Thyroid gland (tissue), 4 donors: ENCODE data around the gene KRT9. TPM values are rescaled to one million over a fixed set of nuclear protein-coding genes. Genes with fewer than 3 reads are reported as not detected.

Experiments used
- DNase-seq, 2 donors: peaks; one replicate each; pipeline ENCODE4 v3.0.0-alpha.2; 2019
- H3K27ac ChIP-seq, 3 donors: fragments of 200-600 bp; sonication (generic); 1 replicate in 2 of 3; 2 replicates in 1 of 3; pipeline ENCODE4 v1.5.1; 2016 to 2019; ENCODE audit warnings: mild to moderate bottlenecking in 1 of 3, moderate library complexity in 1 of 3
- H3K27me3 ChIP-seq: fragments of 200-600 bp; sonication (generic); one replicate; pipeline ENCODE4 v1.5.1; 2019
- H3K36me3 ChIP-seq, 2 donors: fragments of 200-600 bp; sonication (generic); one replicate each; pipeline ENCODE4 v1.5.1; 2016 to 2019
- H3K4me1 ChIP-seq, 2 donors: fragments of 200-600 bp; sonication (generic); one replicate each; pipeline ENCODE4 v1.5.1; 2017 to 2019
- H3K4me3 ChIP-seq, 3 donors: fragments of 200-600 bp; sonication (generic); replicated peaks in 1 of 3; 1 replicate in 2 of 3; 2 replicates in 1 of 3; pipeline ENCODE4 v1.5.1; 2016; ENCODE audit warnings: mild to moderate bottlenecking in 1 of 3
- H3K9me3 ChIP-seq: fragments of 200-600 bp; sonication (generic); one replicate; pipeline ENCODE4 v1.5.1; 2017
- CTCF ChIP-seq, 6 experiments: fragments of 200-600 bp in 3 of 6; fragments of 450-650 bp in 3 of 6; sonication (generic) in 3 of 6; IDR thresholded peaks; one replicate each; pipeline ENCODE4 v1.5.1; 2016 to 2019; ENCODE audit warnings: antibody characterized with exemption in 6 of 6, mild to moderate bottlenecking in 2 of 6, inconsistent platforms in 1 of 6, moderate library complexity in 1 of 6
- POLR2A ChIP-seq, 2 donors: fragments of 450-650 bp; IDR thresholded peaks; one replicate each; pipeline ENCODE4 v1.6.1; 2017; ENCODE audit warnings: antibody characterized with exemption in 2 of 2, mild to moderate bottlenecking in 2 of 2, moderate library complexity in 1 of 2
- WGBS, 2 donors: methylation state at CpG; one replicate each; pipeline ENCODE4 v1.1.5; 2017; 5-methylcytosine and 5-hydroxymethylcytosine counted together
- intact Hi-C: fragments of 100-400 bp; cut with DNase I; formaldehyde crosslinking; loops from one replicate; pipeline ENCODE4 v1.15.1; 2023
- total RNA-seq, 4 donors: library from RNA; depleted of rRNA; stranded (reverse); fragments of >200 nt; gene quantifications; one replicate each; pipeline ENCODE4 v1.2.3, GENCODE V29; 2016

KRT9 gene
- total RNA-seq, 4 donors from 2014 or later: not detected

- Histone ChIP-seq H3K9me3 (no peaks in the 10 kb centered on the region), H3K27me3 (no peaks in the 10 kb centered on the region), H3K36me3 (no peaks in the 10 kb centered on the region), H3K4me1 (no peaks in the 10 kb centered on the region), H3K4me3 (no peak overlapping the region), H3K27ac (no peak overlapping the region)
- DNase-seq: no peak
- WGBS, 2 donors: 71 to 84% methylated on average over 2 of the region's 2 CpGs
- intact Hi-C loops: no loop called here
- no peak for TF ChIP-seq CTCF (IDR thresholded peaks at IDR 0.05)
- TF ChIP-seq POLR2A (IDR thresholded peaks at IDR 0.05): no peak
Observed at GRCh38 chr17:41542357-41542756, 29.5 kb downstream of the KRT9 start.

- WGBS, 2 donors: 90 to 91% methylated on average over 10 of the region's 10 CpGs
- Histone ChIP-seq H3K4me3 (no peak overlapping the region), H3K9me3 (no peaks in the 10 kb centered on the region), H3K36me3 (no peaks in the 10 kb centered on the region), H3K4me1 (no peaks in the 10 kb centered on the region), H3K27me3 (no peaks in the 10 kb centered on the region), H3K27ac (no peak overlapping the region)
- TF ChIP-seq CTCF (IDR thresholded peaks at IDR 0.05) (no peak), POLR2A (IDR thresholded peaks at IDR 0.05) (no peak)
- intact Hi-C loops: no loop called here
- no peak for DNase-seq
Observed at GRCh38 chr17:41540921-41541625, 30.8 kb downstream of the KRT9 start.

- 60 to 73% methylated on average over 7 of the region's 7 CpGs for WGBS, 2 donors
- Histone ChIP-seq H3K4me1 (no peaks in the 10 kb centered on the region), H3K36me3 (no peaks in the 10 kb centered on the region), H3K27ac (no peak overlapping the region), H3K4me3 (no peak overlapping the region), H3K9me3 (no peaks in the 10 kb centered on the region), H3K27me3 (no peaks in the 10 kb centered on the region)
- intact Hi-C loops: no loop called here
- TF ChIP-seq CTCF (IDR thresholded peaks at IDR 0.05): no peak
- no peak for TF ChIP-seq POLR2A (IDR thresholded peaks at IDR 0.05)
- no peak for DNase-seq
Observed at GRCh38 chr17:41539979-41540701, 31.7 kb downstream of the KRT9 start.

GRCh38 chr17:41539071-41539492 lies 32.8 kb downstream of the KRT9 start:
- Histone ChIP-seq H3K36me3 (no peaks in the 10 kb centered on the region), H3K4me1 (no peaks in the 10 kb centered on the region), H3K27me3 (no peaks in the 10 kb centered on the region), H3K4me3 (no peak overlapping the region), H3K27ac (no peak overlapping the region), H3K9me3 (no peaks in the 10 kb centered on the region)
- DNase-seq: no peak
- intact Hi-C loops: no loop called here
- TF ChIP-seq CTCF (IDR thresholded peaks at IDR 0.05) (no peak), POLR2A (IDR thresholded peaks at IDR 0.05) (no peak)
- 73 to 85% methylated on average over 2 to 5 of the region's 5 CpGs for WGBS, 2 donors

GRCh38 chr17:41538565-41538991 lies 33.3 kb downstream of the KRT9 start:
- Histone ChIP-seq H3K4me3 (no peak overlapping the region), H3K27ac (no peak overlapping the region), H3K36me3 (no peaks in the 10 kb centered on the region), H3K9me3 (no peaks in the 10 kb centered on the region), H3K4me1 (no peaks in the 10 kb centered on the region), H3K27me3 (no peaks in the 10 kb centered on the region)
- intact Hi-C loops: no loop called here
- TF ChIP-seq POLR2A (IDR thresholded peaks at IDR 0.05): no peak
- TF ChIP-seq CTCF (IDR thresholded peaks at IDR 0.05): no peak
- 68 to 80% methylated on average over 5 of the region's 5 CpGs for WGBS, 2 donors
- DNase-seq: no peak
